ENCODE data around the gene GRIN2A. TPM values are rescaled to one million over a fixed set of nuclear protein-coding genes. Genes with fewer than 3 reads are reported as not detected.

Gene GRIN2A
- total RNA-seq, 1 donor from 2014 or later, result 7.8 TPM

DNA sequence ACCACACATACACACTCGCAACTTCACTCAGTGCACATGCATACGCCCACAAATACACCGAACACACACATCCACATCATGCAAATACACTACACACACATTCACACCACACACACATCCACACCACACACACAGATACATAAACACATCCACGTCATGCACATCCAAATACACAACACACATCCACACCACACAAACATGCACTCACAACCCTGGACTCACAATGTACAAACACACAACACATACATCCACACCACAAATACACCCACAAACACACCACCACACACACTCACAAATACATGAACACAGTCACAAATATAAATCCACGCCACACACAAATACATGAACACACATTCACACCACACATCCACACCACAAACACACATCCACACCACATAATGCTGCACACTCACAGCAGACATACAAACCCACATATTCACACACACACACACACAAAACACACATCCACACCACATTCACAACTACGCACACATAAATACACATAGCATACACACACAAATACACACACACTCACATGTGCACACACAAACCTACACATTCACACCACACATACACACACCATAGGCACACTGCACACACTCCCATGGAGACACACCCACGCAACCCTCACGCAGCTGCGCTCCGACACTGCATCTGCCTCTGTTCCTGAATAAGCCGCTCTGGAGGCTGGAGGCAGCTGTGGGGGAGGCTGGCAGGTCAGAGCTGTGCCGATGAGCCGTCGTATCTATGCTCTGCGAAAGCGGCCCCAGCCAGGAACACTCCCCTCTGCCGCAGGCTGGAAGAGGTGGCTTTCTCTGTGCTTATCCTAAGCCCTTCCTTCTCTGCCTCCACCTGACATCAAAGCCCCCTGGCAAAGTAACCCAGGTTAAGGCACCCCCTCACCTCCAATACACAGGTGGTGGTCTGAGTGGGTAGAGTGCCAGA is 141.8 kb downstream of the GRIN2A start:
- TF ChIP-seq, protein P1, sequence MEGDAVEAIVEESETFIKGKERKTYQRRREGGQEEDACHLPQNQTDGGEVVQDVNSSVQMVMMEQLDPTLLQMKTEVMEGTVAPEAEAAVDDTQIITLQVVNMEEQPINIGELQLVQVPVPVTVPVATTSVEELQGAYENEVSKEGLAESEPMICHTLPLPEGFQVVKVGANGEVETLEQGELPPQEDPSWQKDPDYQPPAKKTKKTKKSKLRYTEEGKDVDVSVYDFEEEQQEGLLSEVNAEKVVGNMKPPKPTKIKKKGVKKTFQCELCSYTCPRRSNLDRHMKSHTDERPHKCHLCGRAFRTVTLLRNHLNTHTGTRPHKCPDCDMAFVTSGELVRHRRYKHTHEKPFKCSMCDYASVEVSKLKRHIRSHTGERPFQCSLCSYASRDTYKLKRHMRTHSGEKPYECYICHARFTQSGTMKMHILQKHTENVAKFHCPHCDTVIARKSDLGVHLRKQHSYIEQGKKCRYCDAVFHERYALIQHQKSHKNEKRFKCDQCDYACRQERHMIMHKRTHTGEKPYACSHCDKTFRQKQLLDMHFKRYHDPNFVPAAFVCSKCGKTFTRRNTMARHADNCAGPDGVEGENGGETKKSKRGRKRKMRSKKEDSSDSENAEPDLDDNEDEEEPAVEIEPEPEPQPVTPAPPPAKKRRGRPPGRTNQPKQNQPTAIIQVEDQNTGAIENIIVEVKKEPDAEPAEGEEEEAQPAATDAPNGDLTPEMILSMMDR (IDR thresholded peaks at IDR 0.05), result no peak
- no peak overlapping the region for H3K27ac ChIP-seq
- H3K27me3 ChIP-seq, result no peaks in the 10 kb centered on the region
- no peak for DNase-seq (ENCODE audit: low spot score in 2 of 2)
- intact Hi-C loops (cut with DNase I), result no loop called here
- H3K4me3 ChIP-seq, result no peak overlapping the region
- no peaks in the 10 kb centered on the region for H3K36me3 ChIP-seq
- no peaks in the 10 kb centered on the region for H3K9me3 ChIP-seq
- H3K4me1 ChIP-seq, result peaks cover 0 to 2% of the 10 kb centered on the region in 2 donors

DNA sequence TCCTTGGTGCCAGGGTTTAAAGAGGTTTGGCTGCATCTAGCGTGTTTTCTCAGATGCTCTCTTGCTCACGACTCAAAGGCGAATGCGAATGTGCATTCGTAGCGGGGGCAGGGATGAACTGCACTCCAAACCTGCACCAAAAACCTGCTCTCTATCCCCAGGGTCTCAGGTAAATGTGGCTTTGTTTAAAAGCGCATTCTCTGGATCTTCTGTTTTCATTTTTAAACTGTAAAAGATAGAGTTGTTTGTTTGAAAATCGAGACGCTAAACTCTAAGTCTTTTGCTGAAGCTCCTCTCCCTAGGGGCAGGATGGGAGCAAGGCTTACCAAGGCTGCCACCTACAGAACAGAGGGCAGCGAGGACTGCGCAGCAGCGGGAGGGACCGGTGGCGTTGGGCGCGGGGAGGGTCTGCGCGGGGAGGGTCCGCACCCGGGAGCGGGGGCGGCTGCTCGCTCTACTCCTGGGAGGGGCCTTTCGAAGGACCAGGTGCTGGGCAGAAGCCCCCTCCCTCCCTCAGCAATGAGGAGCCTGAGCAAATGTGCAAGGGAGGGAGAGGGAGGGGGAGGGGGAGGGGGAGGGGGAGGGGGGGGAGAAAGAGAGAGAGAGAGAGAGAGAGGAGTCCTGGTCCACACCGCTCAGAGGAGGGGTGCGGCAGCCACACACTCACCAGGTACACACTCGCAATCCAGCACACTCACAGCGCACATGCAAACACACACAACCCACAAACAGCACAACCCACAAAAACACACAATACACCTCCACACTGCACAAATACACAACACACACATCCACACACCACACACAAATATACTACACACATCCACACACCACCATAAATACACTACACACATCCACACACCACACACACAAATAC is 142.8 kb downstream of the GRIN2A start:
- no peaks in the 10 kb centered on the region for H3K36me3 ChIP-seq
- intact Hi-C loops (cut with DNase I), result no loop called here
- H3K9me3 ChIP-seq, result no peaks in the 10 kb centered on the region
- H3K4me3 ChIP-seq, result peak overlapping the region; percentile 42 to 46
- no peaks in the 10 kb centered on the region for H3K27me3 ChIP-seq
- H3K4me1 ChIP-seq, result peaks cover 0 to 2% of the 10 kb centered on the region in 2 donors
- TF ChIP-seq, protein P1 (IDR thresholded peaks at IDR 0.05), result no peak
- no peak for DNase-seq (ENCODE audit: low spot score in 2 of 2)
- no peak overlapping the region for H3K27ac ChIP-seq

DNA sequence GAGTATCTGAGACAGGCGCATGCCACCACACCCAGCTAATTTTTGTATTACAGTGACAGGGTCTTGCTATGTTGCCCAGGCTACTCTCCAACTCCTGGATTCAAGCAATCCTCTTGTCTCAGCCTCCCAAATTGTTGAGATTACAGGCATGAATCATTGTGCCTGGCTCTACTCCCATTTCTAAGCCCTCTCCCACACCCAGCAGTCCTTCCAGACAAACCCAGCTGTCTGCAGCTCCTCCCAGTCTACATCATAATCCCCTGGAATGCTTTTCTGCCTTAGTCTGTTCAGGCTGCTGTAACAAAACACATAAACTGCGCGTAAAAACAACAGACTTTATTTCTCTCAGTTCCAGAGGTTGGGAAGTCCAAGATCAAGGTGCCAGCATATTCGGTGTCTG is 144.5 kb downstream of the GRIN2A start:
- Histone ChIP-seq H3K27ac (no peak overlapping the region), H3K36me3 (no peaks in the 10 kb centered on the region), H3K27me3 (no peaks in the 10 kb centered on the region), H3K4me3 (no peak overlapping the region), H3K4me1 (peaks cover 0 to 2% of the 10 kb centered on the region in 2 donors), H3K9me3 (no peaks in the 10 kb centered on the region)
- no peak for DNase-seq (ENCODE audit: low spot score in 2 of 2)
- intact Hi-C loops (cut with DNase I), result no loop called here
- TF ChIP-seq, protein P1 (IDR thresholded peaks at IDR 0.05), result no peak

DNA sequence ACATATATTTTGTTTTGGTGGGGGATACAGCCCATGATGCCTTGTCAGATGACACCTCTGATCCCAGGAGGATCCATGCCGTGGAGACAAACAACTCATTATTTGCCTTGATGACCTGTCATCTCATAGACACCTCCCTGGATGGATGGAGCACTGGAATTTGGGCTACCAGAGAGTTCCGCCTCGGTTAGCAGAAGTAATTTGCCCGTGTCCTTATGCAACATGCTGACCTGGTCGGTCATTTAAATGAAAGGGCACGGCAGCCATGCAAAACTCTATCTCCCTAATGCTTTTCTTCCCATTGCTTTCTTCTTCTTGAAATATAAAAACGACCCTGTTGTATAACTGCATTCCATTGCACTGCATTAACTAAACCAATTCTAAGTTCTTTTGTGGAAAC is 145.3 kb downstream of the GRIN2A start:
- no peak for DNase-seq (ENCODE audit: low spot score in 2 of 2)
- H3K27me3 ChIP-seq, result no peaks in the 10 kb centered on the region
- no peak overlapping the region for H3K27ac ChIP-seq
- H3K4me3 ChIP-seq, result no peak overlapping the region
- H3K36me3 ChIP-seq, result no peaks in the 10 kb centered on the region
- no peaks in the 10 kb centered on the region for H3K9me3 ChIP-seq
- peaks cover 0 to 2% of the 10 kb centered on the region in 2 donors for H3K4me1 ChIP-seq
- TF ChIP-seq, protein P1 (IDR thresholded peaks at IDR 0.05), result no peak
- intact Hi-C loops (cut with DNase I), result no loop called here

DNA sequence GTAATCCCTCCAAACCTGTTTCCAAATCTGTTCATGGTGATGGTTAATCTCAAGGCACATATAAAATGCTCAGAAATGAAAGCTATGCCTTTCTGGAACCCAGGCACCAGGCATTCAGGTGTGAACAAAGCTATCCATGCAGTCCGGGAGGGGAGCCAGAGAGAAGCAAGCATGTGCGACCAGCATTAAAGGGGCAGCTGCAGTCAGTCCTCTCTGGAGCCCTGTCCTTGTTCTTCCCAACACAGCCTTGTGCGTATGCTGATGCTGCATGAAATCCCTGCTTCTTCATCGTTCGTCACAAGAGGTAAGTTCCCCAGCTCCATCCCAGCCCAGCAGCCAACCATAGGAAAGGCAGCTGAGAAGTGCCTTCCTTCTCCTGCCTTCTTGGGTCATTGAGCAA is 148.7 kb downstream of the GRIN2A start:
- Histone ChIP-seq H3K4me1 (no peaks in the 10 kb centered on the region), H3K9me3 (no peaks in the 10 kb centered on the region), H3K27ac (no peak overlapping the region), H3K27me3 (no peaks in the 10 kb centered on the region), H3K4me3 (no peak overlapping the region), H3K36me3 (no peaks in the 10 kb centered on the region)
- intact Hi-C loops (cut with DNase I), result no loop called here
- TF ChIP-seq, protein P1 (IDR thresholded peaks at IDR 0.05), result no peak
- DNase-seq (ENCODE audit: low spot score in 2 of 2), result no peak
